Esophagus squamous epithelium (tissue), 5 donors: ENCODE data around the gene FAM156B. TPM values are rescaled to one million over a fixed set of nuclear protein-coding genes. Genes with fewer than 3 reads are reported as not detected.
"Not testable (repeated sequence)": the region's sequence is repeated elsewhere in the genome, so short reads cannot be mapped to it uniquely, and the experiment has no call there.

Experiments
- DNase-seq: peaks from one replicate; lab custom pipeline; 2025; lab: John Stamatoyannopoulos, UW
- H3K27ac ChIP-seq, 4 donors: fragments of 200-600 bp; sonication (generic); one replicate each; pipeline ENCODE4 v1.5.1; 2016 to 2019; ENCODE audit warnings: mild to moderate bottlenecking in 1 of 4
- H3K27me3 ChIP-seq, 4 donors: fragments of 200-600 bp; sonication (generic); 1 replicate in 3 of 4; 2 replicates in 1 of 4; pipeline versions ENCODE4 v1.5.1 to v1.6.0; 2017 to 2021; ENCODE audit warnings: antibody characterized with exemption in 1 of 4
- H3K36me3 ChIP-seq, 3 donors: fragments of 200-600 bp; sonication (generic); one replicate each; pipeline ENCODE4 v1.5.1; 2016 to 2019
- H3K4me1 ChIP-seq, 3 donors: fragments of 200-600 bp; sonication (generic); one replicate each; pipeline ENCODE4 v1.5.1; 2017 to 2019
- H3K4me3 ChIP-seq, 4 donors: fragments of 200-600 bp; sonication (generic); 1 replicate in 3 of 4; 2 replicates in 1 of 4; pipeline ENCODE4 v1.5.1; 2016 to 2019; ENCODE audit warnings: mild to moderate bottlenecking in 2 of 4, moderate library complexity in 1 of 4
- H3K9me3 ChIP-seq, 3 donors: fragments of 200-600 bp; sonication (generic); one replicate each; pipeline ENCODE4 v1.5.1; 2016 to 2019
- POLR2A ChIP-seq, 4 donors: fragments of 450-650 bp; IDR thresholded peaks; one replicate each; pipeline ENCODE4 v1.6.1; 2017; ENCODE audit warnings: antibody characterized with exemption in 4 of 4, mild to moderate bottlenecking in 4 of 4, moderate library complexity in 3 of 4
- WGBS, 2 donors: methylation state at CpG; one replicate each; pipeline ENCODE4 v1.1.5; 2018; 5-methylcytosine and 5-hydroxymethylcytosine counted together
- intact Hi-C: fragments of 100-400 bp; cut with DNase I; formaldehyde crosslinking; loops from one replicate; pipeline ENCODE4 v1.15.0; 2022
- total RNA-seq, 4 donors: library from RNA; depleted of rRNA; stranded (reverse); fragments of >200 nt; gene quantifications; one replicate each; pipeline ENCODE4 v1.1.0, GENCODE V29; 2016
- TF ChIP-seq, protein P1 (sequence below), 6 experiments: fragments of 450-650 bp in 4 of 6; fragments of 200-600 bp in 2 of 6; sonication (generic) in 2 of 6; IDR thresholded peaks; one replicate each; pipeline ENCODE4 v1.5.1; 2016 to 2019; ENCODE audit warnings: antibody characterized with exemption in 6 of 6, mild to moderate bottlenecking in 4 of 6, moderate library complexity in 4 of 6
- donor health status: DM: yes; HTN: yes; CAD: no.

FAM156B gene, protein sequence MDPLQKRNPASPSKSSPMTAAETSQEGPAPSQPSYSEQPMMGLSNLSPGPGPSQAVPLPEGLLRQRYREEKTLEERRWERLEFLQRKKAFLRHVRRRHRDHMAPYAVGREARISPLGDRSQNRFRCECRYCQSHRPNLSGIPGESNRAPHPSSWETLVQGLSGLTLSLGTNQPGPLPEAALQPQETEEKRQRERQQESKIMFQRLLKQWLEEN
- 10 to 100 TPM in 2 of 4 donors, 1 to 10 TPM in 2; 6.2 to 23.8 (median 11.1) TPM for total RNA-seq

DNA sequence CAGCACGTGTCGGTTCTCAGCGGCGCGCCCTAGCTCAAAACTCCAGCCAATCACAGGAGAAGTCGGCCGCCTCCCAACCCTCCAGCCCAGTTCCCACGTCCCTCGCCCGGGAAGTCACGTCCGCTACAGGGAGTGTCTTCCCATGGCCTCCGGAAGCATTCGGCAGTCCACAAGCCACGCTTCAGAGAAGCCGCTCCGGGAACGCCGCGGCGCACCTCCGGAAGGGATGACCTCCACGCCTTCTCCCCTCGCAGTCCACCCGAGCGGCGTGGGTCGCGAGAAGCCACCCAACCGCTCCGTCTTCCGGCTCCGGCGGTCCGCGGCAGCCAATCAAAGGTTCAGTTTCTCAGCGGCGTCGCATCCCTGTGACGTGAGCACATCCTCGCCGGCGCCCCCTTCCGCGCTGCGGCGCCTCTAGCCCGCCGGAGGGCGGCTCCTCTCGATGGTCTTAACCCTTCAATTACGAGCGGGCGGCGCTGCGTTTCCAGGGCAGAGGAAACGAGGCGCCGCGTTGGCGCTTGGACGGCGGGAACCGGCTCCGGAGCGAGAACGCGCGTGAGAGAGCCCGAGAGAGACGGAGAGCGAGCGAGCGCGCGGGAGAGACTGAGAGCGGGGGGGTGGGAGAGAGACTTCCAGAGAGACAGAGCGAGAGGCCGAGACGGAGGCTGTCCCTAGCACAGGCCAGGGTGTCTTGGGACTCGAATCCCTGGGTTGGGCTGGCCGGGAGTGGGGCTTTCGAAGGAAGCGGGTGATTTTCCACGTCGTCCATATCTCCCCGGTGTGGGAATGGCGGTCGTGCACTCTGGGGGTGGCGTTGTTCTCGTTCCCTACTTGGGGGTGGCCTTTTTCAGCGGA, at the start of gene FAM156B:
Gene FAM156B, plus strand, starts transcription at position 476 of the 855 bp plus-strand sequence. CDS start 9,896 bp downstream, outside the sequence.
- H3K4me3 ChIP-seq, intact Hi-C loops, H3K27me3 ChIP-seq, H3K4me1 ChIP-seq, DNase-seq, H3K36me3 ChIP-seq, H3K27ac ChIP-seq, H3K9me3 ChIP-seq: not testable (repeated sequence)
- no CpG with 5 or more reads among the region's 92 CpGs for WGBS, 2 donors

DNA sequence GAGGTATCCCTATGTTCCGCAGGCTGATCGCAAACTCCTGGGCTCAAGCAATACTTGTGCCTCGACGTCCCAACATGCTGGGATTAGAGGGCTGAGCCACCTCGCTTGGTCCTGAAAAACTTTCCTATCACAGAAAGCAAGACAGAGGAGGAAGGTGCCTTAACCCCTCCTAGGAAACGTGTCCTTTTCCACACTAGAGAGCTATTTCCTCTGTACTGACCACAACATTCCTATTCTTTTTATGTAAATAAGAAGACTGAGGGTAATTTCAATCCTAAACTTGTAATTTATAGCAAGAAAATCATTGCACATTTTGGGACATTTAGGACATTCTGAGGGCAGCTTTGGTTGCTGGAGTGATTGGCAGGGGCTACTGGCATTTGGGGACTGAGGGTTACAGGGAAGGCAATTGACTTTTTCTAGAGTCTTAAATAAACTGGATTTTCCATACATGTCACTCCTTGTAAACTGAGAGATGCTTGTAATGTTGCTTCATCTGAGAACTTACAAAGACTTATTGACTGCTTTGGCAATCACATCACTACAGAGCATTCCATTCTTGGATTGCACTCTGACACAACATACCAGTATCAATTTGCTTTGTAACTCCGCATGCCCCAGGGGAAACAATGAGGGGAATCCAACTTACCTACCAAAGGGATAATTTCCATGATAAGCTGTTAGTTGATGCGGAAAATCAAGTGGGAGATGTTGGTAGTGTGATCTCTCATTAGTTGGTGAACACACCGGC, 44.8 kb upstream of the FAM156B start:
- H3K27me3 ChIP-seq = no peaks in the 10 kb centered on the region
- WGBS, 2 donors = 73 to 77% methylated on average over 5 to 7 of the region's 9 CpGs

DNA sequence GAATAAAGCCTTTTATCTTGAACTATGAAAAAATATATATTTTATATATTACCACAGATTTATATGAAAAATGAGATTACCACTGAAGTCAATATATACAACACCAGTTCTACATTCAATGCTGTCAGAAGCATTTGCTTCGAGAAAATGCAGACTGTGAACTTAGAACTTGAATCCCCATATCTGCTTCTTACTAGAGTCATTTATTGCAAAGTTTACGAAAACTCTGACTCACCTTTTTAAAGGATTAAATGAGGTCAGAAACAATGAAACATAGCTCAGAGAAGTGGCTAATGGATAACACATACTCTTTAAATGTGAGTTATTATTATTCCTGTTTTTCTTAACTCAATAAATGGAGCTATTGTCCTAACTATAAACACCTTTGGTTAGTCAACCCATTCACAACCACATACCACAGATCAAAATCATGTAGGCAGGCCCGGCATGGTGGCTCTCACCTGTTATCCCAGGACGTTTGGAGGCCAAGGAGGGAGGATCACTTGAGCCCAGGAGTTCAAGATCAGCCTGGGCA, 40.1 kb upstream of the FAM156B start:
- H3K4me3 ChIP-seq, H3K9me3 ChIP-seq, H3K36me3 ChIP-seq, H3K4me1 ChIP-seq, intact Hi-C loops, H3K27me3 ChIP-seq, DNase-seq, H3K27ac ChIP-seq: not testable (repeated sequence)
- WGBS, 2 donors = 40 to 43% methylated on average over 3 to 4 of the region's 4 CpGs

More for the DNA sequence above, 44.8 kb upstream of the FAM156B start:
- TF ChIP-seq, protein P1, sequence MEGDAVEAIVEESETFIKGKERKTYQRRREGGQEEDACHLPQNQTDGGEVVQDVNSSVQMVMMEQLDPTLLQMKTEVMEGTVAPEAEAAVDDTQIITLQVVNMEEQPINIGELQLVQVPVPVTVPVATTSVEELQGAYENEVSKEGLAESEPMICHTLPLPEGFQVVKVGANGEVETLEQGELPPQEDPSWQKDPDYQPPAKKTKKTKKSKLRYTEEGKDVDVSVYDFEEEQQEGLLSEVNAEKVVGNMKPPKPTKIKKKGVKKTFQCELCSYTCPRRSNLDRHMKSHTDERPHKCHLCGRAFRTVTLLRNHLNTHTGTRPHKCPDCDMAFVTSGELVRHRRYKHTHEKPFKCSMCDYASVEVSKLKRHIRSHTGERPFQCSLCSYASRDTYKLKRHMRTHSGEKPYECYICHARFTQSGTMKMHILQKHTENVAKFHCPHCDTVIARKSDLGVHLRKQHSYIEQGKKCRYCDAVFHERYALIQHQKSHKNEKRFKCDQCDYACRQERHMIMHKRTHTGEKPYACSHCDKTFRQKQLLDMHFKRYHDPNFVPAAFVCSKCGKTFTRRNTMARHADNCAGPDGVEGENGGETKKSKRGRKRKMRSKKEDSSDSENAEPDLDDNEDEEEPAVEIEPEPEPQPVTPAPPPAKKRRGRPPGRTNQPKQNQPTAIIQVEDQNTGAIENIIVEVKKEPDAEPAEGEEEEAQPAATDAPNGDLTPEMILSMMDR (IDR thresholded peaks at IDR 0.05) = no peak
- TF ChIP-seq POLR2A (IDR thresholded peaks at IDR 0.05) = no peak
- intact Hi-C loops = no loop called here
- H3K36me3 ChIP-seq = no peaks in the 10 kb centered on the region
- H3K27ac ChIP-seq = no peak overlapping the region
- H3K4me1 ChIP-seq = no peaks in the 10 kb centered on the region
- no peak overlapping the region for H3K4me3 ChIP-seq
- H3K9me3 ChIP-seq = peaks cover 0 to 5% (median 0%) of the 10 kb centered on the region in 3 donors
- no peak for DNase-seq

DNA sequence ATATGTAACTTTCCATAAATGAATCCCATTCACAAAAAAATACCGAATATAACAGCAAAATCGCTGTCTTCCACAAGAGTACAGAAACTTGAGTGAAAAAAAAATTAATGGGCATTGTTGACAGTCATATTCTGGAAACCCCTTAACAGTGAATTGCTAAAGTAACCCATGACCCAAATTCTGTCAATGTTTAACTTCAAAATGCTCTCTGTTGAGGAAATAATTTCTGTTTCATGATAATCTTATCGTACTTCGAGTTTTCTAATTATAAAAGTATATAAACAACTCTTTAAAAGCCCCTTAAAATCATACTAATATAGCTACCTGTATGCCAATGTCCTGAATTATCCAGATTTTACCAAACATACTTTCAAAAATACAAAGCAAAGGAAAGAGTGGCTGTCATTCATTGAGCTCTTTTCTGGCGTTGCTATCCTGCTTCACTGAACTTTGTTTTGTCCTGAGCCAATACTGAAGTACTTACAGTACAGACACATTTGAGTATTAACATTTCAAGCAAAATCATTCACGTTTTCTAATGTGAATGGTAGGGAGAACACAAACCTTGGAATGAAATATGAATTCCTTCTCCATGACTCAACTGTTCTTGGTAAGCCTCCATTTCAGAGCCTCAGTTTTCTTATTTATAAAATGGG, 31.7 kb upstream of the FAM156B start:
- no peaks in the 10 kb centered on the region for H3K36me3 ChIP-seq
- H3K4me1 ChIP-seq = no peaks in the 10 kb centered on the region
- H3K4me3 ChIP-seq = no peak overlapping the region
- H3K27ac ChIP-seq = no peak overlapping the region
- 48 to 61% methylated on average over 6 of the region's 6 CpGs for WGBS, 2 donors
- DNase-seq = no peak
- H3K9me3 ChIP-seq = no peaks in the 10 kb centered on the region
- H3K27me3 ChIP-seq = peaks cover 0 to 4% (median 0%) of the 10 kb centered on the region in 4 donors
- TF ChIP-seq, protein P1 (IDR thresholded peaks at IDR 0.05) = no peak
- no peak for TF ChIP-seq POLR2A (IDR thresholded peaks at IDR 0.05)
- intact Hi-C loops = no loop called here

DNA sequence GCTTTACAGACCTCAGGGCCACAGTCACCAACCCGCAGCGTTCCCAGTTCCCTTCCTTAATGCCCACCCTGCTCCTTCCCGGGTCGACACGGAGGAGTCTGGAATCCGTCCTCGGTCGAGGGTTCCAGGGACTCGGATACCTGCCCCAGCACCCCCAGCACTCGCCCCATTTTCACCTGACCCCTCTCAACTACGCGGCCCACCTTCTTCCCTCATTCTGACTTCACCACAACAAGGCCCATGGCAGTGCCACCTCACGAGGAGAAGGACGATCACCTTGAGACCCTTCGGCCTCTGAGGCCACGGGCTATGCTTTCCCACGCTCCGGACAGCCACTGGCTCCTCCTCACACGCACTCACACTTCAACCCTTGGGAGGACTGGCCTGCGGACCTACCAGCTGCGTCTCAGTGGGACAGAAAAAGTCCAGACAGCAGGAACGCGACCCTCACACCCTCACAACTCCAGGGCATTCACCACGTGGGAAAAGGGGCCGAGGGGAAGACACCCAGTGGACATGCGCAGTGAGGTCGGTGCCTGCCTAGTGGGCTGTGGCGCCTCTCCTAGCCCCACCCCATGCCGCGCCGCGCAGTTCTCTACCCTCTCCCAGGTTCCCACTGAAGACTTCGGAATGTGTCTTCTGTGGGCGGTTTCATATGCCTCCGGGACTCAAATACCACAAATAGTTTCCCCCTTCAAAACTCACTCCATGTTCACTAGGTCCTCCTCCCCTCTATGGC, 29.4 kb upstream of the FAM156B start, which contains the start of gene XAGE3:
Gene XAGE3, minus strand, starts transcription at position 474 of the 739 bp plus-strand sequence. CDS start 950 bp downstream, outside the sequence.
- no peak for DNase-seq
- Histone ChIP-seq H3K36me3 (no peaks in the 10 kb centered on the region), H3K4me1 (no peaks in the 10 kb centered on the region), H3K27me3 (no peaks in the 10 kb centered on the region), H3K27ac (no peak within 1 kb of the TSS), H3K9me3 (no peaks in the 10 kb centered on the region), H3K4me3 (no peak within 1 kb of the TSS)
- TF ChIP-seq, protein P1 (IDR thresholded peaks at IDR 0.05) = no peak
- no peak for TF ChIP-seq POLR2A (IDR thresholded peaks at IDR 0.05)
- WGBS, 2 donors = 81 to 88% methylated on average over 20 to 24 of the region's 35 CpGs
- intact Hi-C loops = no loop called here
